IPS DF 4.7 (cell line): Measurements from ENCODE around the gene ZNF185.

Experiments used
- DNase-seq: peaks from one replicate; pipeline ENCODE4 v3.0.0-alpha.2; 2013; ENCODE audit warnings: low spot score; ENCODE audit errors: extremely low read depth

The ZNF185 gene

DNA sequence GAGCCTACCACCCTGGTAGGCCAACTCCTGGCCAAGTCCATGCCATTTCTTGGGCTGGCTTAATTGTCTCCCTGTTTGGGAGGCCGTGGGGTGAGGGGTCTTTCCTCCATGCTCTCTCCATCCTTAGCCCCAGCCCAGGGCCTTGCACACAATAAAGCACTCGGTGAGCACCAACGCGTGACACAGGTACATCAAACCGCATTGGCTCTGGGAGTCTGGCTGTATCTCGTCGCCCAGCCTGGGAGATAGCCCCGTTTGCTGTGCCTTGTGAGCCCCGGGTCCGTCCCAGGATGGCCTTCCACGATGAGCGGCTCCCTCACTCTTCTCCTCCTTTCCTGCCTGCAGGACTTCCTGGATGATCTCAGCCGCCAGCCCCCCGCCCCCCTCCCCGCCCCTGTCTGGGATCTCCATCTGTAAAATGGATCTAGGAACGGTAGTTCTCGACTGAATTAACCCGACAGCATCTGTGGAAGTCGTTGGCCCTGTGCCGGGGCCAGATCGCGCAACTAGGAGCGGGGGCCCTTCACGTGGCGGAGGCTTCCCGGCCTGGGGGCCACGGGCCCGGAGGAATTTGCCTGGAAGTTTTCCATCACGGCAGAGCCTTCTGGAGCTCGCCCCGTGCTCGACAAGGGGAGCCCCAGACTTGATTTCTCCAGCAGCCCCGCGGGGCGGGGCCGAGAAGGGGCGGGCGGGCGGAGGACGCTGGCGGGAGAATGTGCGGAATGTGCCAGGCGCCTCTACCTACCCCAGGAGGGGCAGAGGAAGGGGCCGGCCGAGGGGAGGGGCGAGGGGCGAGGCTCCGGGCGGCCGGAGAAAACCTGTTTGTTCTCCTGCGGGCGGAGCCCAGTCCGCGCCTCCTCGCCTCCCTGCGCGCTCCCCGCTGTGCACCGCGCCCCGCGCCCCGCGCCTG lies at the start of gene ZNF185:
TSS of gene ZNF185 (plus strand) at position 846 of the 910 bp plus-strand sequence. CDS start 16,423 bp downstream, outside the sequence.
- DNase-seq, result no peak

DNA sequence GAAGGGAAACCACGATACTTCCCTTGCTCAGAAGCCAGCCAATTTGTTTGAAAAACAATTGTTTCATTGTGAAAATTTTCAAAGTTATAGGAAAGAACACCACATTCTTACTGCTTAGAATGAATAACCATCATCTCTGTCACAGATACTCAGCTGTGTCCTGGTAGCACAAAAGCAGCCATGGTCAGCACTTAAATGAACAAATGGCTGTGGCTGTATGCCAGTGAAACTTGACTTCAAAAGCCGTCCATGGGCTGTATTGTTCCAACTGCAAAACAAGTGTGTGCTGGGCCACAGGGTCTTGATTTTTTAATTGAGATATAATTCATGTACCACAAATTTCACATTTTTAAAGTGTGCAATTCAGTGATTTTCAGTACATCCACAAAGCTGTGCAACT lies 47.4 kb upstream of the ZNF185 start:
- DNase-seq, result no peak

DNA sequence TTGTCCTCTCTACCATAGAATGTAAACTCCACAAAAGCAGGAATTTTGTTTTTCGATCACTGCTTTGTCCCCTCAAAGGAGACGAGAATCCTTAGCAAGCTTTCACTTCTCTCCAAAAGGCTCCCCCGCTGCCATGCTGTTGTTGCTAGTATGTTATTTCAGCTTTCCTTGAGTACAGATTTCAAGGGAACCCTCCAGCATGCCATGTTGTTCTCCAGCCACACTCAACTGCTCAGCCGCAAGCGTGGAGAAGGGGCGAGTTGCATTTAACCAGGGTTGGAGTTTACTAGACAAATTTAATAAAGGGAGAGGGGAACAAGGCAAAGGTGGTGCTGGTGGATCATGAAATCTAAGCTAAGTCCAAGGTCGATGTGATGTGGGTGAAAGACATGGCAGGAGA lies 43.9 kb upstream of the ZNF185 start:
- DNase-seq, result no peak

DNA sequence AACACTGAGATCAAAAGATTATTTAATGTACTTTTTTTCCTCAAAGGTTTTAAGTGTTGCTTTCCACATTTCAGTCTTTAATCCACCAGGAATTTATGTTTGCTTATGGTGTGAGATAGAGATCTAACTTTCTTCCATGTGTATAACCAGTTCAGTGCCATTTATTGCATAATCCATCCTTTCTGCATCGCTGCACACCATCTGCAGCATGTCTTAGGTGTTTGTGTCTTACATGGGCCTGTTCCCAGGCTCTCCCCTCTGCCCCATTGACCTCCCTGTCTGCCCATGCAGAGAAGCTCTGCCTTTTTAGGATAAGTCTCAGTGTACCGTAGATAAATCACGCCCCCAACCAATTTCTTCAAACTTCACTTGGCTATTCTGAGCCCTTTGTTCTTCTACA lies 36.8 kb upstream of the ZNF185 start:
- no peak for DNase-seq

DNA sequence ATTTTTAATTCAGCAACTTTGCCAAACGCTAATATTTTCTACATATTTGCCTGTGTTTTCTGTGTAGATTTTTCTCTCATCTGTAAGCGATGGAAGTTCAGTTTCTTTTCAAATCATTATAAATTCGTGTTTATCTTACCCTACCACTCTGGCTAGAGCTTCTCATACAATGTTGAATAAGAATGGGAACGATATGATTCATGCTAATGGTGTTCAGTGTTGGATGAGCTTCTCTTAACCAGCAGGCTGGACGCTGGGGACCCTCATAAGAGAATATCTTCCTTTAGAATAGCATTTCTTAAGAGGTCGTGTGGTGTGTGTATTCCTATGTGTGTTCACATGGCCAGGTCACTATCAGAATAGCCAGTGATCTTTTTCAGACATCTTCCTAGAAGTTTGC lies 36.0 kb upstream of the ZNF185 start:
- DNase-seq, result no peak

DNA sequence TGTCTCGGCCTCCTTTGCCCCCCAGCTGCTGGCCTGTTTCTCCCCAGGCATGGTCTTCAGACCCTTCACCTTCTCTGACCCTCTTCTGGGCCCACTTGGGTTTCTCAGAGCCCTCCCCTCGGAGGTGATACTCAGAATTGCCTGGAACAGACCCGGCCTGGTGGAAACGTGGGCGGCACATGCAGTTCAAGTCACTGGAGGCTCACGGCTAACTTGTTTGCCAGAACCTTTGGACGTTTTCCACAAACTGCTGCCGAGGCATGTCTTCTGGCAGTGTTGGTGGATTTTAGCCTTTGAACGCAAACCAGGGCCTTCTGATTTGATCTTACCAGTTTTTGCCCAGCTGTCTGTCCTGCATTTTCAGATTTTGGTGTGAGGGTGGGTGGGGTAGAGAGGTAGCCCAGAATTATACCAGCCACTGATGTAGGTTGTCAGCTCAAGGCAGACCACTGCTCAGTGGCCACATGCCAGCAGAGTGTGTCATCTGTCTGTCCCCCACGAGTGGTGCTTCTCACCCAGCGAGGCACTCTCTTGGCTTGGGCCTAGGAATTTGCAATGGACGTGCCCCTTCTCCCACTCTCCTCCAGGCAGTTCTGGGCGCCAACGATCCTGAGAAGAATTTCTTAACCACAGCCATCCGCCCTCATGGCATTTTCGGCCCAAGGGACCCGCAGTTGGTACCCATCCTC lies 32.5 kb upstream of the ZNF185 start:
- no peak for DNase-seq

DNA sequence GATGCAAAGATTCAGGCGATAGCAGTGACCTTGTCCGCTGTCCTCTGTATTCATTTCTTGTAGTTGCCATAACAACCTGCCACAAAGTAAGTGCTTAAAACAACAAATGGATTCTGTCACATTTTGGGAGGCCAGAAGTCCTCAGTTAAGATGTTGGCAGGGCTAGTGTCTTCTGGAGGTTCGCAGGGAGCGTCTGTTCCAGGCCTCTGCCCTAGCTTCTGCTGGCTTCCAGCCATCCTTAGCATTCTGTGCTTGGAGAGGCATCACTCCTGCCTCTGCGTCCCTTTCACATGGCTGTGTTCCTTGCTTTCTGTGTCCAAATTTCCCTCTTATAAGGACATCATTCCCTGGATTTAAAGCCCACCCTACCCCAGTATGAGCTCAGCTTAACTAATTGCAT lies 31.5 kb upstream of the ZNF185 start:
- DNase-seq, result no peak

DNA sequence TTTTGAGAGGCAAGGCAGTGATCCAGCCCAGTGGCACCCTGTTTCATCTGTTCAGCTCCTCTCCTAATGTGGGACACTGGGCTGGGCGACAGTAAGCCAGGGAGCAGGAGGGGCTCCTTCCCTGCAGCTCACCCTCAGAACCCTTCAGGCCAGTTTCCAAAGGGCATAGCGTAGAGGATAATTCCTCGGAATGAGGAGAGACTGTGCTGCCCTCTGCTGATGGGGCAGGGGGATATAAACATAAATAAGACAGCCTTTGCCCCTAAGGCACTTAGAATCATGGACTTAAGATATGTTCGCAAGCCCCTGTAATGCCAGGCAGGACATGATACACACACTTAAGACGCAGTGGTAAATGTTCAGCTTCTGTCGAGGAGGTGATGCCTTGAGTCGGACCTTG lies 27.9 kb upstream of the ZNF185 start:
- DNase-seq, result no peak

DNA sequence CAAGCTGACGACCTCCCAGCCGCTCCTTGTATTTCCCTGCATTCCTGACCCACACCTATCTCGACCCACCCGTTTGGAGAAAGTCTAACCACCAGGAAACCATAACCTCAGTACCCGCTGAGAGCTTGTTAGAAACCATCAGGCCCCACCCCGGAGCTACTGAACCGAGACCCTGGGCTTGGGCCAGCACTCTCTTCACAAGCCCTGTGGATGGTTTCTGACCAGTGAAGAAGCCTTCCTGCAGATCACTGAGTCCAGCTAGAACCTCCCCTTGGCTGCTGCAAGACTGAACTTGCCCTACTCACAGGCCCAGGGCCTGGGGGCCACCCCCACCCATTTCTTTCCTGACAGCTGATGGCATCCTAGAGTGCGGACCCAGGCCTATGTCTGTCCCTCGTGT lies 26.6 kb upstream of the ZNF185 start:
- DNase-seq, result no peak

DNA sequence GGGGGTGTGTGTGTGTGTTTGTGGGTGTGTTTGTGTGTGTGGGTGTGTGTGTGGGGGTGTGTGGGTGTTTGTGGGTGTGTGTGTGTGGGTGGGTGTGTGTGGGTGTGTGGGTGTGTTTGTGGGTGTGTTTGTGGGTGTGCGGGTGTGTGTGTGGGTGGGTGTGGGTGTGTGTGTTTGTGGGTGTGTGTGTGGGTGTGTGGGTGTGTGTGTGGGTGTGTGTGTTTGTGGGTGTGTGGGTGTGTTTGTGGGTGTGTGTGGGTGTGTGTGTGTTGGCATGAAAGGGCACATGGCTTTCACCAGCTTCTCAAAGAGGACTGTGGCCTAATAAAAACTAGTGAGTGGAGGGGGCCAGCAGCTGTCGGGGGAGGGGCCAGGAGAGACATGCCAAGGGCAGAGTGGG lies 25.3 kb upstream of the ZNF185 start:
- no peak for DNase-seq

DNA sequence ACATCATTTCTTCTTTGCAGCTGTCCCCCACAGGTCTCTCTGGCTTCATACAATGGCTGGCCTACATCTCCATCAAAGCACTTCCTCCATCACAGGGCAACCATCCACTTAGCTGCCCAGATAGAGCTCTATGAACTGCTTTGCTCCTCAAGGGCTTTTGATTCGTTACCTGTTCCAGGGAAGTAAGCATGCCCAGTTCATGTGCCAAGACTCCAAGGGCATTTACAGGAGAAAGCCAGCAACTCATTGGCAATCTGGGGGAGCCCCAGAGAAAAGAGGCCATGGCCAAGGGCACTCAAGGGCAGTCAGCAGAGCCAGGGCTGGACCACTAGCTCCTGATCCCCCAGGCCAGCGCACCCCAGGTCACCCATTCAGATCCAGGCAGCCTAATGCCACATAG lies 24.5 kb upstream of the ZNF185 start:
- DNase-seq, result no peak

DNA sequence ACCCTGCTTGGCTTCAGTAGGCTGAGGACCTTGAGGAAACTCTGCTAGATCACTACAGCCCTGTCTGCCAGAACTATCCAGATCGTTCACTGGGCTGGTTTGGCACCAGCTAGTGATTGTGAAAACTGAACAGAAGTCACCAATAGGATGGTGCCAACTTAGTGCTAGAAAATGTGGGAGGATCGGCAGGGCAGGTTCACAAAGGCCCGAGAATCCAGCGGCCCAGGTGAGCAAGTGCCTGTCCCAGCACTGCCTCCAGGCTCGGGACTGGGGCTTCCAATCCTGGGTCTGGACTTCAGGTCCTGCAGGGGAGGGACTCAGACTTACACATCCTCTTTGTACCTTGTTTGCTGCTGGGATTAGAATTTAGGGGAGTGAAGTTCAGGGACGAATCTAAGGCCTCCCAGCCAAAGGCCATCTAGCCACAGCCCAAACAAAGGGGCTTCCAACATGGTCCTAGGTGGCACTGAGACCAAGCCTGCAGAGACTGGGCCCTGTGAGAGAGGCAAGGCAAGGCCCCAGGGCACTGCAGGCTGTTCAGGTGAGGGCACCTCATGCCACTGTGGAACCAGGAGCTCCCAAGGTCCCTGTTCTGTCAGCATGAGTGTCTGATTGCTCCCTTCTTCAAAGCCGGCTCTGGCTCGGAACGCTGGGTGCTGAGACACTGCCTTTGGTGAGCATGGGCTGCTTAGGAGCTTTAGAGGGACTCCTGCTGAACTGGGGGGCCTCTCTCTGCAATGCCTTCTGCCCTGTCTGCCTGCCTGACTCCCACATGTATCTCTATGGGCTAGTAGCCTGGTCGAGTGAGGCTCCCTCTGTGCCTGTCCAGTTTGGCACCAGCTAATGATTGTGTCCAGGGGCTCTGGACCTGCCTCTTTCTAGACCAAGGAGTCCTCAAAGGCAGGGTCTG lies 20.7 kb upstream of the ZNF185 start:
- no peak for DNase-seq

DNA sequence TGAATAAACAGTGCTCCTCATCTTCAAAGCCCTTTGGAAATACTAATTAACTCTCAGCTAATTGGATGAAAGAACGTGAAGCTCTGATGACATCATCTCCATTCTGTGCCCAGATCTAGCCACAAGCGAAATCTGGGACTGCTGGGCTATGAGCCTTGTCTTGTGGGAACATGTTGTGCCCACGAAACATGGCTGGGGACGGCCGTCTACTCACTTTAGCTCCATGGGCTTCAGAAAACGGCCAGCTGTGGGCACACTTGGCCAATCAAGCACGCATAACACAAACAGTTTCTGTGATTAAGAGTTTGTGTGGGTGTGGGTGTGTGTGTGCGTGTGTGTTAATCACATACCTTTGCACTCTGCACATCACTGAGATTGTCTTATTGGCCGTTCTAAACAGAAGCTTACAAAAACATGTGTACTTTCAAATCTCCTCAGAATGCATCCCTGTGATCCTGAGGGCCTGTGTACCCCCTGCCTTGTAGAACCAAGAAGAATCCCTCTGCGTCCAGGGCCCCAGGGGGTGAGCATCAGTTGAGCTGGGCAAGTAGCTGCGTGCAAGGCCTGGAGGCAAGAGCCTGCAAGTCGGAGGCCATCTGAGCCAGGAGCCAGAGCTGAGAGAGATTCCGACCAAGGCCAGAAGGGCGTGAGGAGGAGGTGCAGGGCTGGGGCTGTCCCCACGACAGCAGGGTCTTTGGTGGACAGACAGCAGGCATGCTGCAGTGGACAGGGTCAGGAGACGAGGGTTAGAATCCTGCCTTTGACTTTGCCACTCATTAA lies 18.7 kb upstream of the ZNF185 start:
- no peak for DNase-seq

DNA sequence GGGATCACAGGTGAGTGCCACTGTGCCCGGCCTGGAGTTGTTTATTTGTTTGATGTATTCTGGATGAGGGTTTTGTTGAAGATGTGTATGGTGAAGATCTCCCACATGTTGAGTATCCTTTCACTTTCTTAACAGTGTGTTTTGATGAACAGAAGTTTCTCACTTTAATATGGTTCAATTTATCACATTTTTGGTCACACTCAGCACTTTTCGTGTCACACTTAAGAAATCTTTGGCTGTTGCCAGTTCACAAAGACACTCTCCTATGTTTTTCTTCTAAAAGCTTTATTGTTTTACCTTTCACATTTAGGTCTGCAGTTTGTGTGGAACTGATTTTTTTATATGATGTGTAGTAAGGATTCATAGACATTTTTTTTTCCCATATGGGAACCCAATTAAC lies 16.6 kb upstream of the ZNF185 start:
- DNase-seq, result no peak

DNA sequence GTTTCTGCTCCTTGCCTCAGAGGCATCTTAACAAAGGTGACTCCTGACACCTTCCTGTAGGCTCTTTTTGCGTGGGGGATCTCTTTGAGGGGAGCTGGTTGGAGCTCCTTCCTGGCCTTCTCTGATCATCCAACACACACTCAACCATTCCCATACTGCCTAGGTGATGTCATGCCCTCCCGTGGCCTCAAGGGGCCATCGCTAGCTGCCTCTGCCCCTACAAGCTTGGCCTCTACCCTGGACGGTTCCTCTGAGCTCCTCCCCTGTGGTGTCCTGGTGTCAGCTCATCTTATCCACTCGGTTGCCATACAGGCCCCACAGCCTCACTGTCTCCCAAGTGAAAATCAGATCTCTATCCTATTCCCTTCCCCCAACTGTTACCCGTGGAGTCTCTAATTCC lies 13.7 kb upstream of the ZNF185 start:
- DNase-seq, result no peak

DNA sequence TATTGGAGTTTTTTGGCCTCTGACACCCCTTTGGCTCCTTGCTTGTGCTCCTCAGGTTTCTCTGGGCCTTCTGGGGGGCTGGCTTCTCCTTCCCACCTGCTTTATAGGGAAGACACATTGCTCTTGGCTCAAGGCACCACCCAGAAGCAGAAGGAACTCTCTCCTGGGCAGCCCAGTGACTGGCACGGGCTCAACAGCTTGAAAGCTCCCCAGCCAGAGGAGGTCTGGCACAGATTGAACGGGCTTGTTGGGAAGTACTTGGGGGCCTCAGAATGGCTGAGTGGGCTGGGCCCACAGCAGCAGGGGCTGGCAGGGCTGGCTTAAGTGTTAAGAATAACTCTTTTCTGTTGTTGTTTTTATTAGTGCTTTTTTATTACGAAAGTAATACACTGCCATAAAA lies 11.2 kb upstream of the ZNF185 start:
- no peak for DNase-seq

DNA sequence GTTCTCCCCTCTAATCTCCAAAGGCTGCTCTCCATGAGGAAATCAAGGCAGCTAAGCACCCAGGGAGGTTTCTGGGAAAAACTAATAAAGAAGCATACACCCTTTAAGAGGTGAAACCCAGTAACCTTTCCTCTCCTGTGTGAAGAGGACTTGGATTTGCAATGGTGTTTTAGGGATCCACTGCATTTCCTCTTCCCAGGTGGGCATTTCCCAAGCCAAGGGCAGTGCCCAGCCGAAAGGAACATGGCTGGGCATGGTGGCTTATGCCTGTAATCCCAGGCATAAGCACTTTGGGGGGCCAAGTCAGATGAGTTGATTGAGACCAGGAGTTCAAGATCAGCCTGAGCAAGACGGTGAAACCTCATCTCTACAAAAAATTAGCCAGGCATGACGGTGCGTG lies 5.4 kb upstream of the ZNF185 start:
- DNase-seq, result no peak

DNA sequence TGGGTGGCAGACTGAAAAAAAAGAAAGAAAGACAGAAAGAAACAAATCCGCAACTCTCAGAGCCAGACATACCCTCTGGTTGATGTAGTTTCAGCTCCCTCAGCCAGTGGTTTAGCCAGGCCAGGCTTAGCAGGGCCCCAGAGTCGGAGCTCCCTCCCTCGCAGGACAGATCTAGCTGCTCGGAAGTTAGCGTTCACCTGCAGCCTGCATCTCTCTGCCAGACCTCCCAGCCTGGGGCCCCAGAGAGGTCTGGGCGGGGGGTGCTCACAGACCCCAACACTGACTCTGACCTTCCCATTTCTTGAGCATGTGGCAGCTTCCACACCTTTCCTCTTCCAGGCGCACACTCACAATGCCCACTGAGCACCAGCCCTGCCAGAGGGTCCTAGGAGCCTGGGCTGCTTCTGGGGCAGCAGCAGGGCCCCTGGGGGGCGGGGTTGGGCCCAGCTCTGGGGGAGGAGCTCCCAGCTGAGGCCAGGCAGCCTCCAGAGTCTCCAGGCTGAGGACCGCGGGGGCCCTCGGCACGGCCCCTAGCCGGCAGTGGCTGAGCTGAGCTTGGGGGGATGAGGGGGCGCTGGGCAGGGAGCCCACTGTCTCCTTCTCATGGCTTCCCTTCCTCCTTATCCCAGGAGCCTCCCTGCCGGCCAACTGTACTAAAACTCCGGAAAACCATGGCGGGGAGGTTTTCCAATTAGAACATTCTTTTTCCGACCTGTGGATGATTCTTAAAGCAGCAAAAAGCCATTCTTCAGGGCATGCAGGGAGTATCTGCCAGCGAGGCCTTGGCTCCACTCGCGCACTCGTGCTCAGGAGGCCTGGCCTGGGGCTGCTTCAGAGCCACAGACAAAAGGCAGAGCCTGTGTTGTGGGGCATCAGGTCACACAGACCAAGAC lies 4.6 kb upstream of the ZNF185 start:
- no peak for DNase-seq

DNA sequence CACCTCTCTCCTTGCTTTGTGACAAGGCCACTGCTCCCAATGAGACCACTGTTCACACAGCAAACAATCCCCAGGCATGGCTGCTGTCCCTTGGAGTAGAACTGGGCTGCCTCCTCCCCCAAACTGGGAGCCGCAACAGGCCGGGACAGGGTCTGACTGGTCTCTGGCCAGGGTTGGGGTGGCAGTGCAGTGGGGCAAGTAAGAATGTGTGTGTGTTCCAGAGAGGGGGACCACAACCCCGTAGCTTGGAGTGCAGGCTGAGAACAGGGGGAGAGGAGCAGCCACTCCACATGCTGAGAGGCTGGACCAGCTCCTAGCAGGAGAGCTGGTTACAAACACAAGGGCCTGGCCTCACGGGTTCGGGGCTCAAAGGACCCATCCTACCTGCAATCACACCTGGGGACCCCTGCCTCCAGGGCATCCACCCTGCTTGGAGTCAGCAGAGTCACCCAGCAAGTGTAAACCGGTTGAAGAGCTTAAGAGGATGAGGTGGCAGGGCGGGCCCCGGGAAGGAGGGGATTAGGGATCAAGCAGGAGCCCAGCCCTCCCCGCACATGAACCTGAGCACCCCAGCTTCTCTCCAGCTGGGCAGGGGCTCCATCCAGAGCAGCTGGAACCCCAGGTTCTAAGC lies 3.8 kb upstream of the ZNF185 start:
- DNase-seq, result no peak

DNA sequence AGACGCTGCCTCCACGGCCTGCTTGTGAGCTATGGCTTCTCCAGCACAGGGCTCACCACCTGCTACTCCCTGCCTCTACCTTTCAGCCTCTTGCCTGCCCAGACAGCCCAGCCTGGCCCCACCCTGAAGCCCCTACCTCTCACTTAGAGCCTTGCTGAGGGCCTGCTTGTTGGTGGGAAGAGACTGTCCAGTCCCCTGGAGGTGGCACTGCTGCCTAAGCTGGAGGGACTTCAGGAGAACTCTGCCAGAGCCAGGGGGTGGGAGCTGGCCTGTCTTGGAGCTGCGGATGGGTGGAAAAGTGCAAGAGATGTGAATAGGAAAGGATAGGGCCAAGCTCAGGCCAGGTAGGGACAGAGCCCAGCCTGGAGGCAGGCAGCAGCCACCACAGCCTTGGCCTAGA lies 2.7 kb upstream of the ZNF185 start:
- DNase-seq, result no peak
